Vagina (tissue), 2 donors: ENCODE data around the gene R3HDM2. TPM values are rescaled to one million over a fixed set of nuclear protein-coding genes. Genes with fewer than 3 reads are reported as not detected.

Experiments used
- DNase-seq, 2 donors: peaks; one replicate each; pipeline ENCODE4 v3.0.0-alpha.2; 2017; ENCODE audit errors: extremely low spot score in 2 of 2
- H3K27ac ChIP-seq: fragments of 200-600 bp; sonication (generic); one replicate; pipeline ENCODE4 v1.5.1; 2019
- H3K27me3 ChIP-seq: fragments of 200-600 bp; sonication (generic); one replicate; pipeline ENCODE4 v1.5.1; 2019
- H3K36me3 ChIP-seq, 2 donors: fragments of 200-600 bp; sonication (generic); one replicate each; pipeline ENCODE4 v1.5.1; 2017 to 2019
- H3K4me1 ChIP-seq: fragments of 200-600 bp; sonication (generic); one replicate; pipeline ENCODE4 v1.5.1; 2019
- H3K4me3 ChIP-seq, 2 donors: fragments of 200-600 bp; sonication (generic); 1 replicate in 1 of 2; 2 replicates in 1 of 2; pipeline ENCODE4 v1.5.1; 2016 to 2019
- H3K9me3 ChIP-seq: fragments of 200-600 bp; sonication (generic); one replicate; pipeline ENCODE4 v1.5.1; 2019
- POLR2A ChIP-seq, 2 donors: fragments of 450-650 bp; IDR thresholded peaks; one replicate each; pipeline ENCODE4 v1.6.1; 2017; ENCODE audit warnings: antibody characterized with exemption in 2 of 2, mild to moderate bottlenecking in 2 of 2, moderate library complexity in 2 of 2
- POLR2AphosphoS5 ChIP-seq, 2 donors: sonication (generic); formaldehyde crosslinking; IDR thresholded peaks; one replicate each; pipeline ENCODE4 v1.9.0; 2017; ENCODE audit warnings: antibody characterized with exemption in 2 of 2, mild to moderate bottlenecking in 2 of 2, low read depth in 1 of 2; ENCODE audit not compliant: insufficient read depth in 1 of 2
- intact Hi-C: fragments of 100-400 bp; cut with DNase I; formaldehyde crosslinking; loops from one replicate; pipeline ENCODE4 v1.15.1; 2023
- total RNA-seq: library from RNA; depleted of rRNA; stranded (reverse); fragments of >200 nt; gene quantifications from one replicate; pipeline ENCODE4 v1.2.3, GENCODE V29; 2016
- TF ChIP-seq, protein P1 (sequence below), 3 experiments: fragments of 450-650 bp in 2 of 3; fragments of 200-600 bp in 1 of 3; sonication (generic) in 1 of 3; IDR thresholded peaks; one replicate each; pipeline ENCODE4 v1.5.1; 2017 to 2019; ENCODE audit warnings: antibody characterized with exemption in 3 of 3, mild to moderate bottlenecking in 2 of 3, moderate library complexity in 2 of 3

Gene R3HDM2
- total RNA-seq, 1 donor from 2014 or later: 44.2 TPM

DNA sequence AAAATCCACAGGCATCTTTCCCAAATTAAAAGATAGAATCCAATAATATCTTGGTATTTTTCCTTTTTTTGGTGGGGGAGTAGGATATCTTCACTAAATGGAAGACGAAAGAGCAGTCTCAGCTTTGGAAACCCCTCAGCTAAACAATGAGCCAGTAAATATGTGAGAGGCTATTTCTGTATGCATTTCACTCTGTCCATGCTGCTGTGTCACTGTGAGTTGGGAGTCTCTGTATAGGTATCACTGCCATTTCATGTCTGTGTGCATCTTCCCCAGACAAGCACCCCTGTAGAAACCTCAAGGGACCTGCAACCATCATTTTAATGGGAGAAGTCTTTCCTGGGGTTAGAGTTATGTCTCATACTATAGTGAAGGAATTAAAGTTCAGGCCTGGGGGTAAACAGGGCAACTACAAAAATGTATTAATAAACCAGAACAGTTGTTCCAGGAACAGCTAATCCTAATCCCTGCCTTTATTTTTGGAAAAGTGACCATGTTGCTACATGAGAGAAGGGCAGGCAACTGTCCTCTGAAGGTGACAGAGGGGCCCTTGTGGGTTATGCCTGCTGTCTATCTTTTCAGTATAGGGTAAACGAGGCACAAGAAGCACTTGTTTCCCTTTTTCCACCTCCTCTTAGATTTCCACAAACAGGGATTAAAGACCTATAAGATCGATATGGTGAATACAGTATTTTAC is 168.6 kb downstream of the R3HDM2 start:
- Histone ChIP-seq H3K27me3 (no peaks in the 10 kb centered on the region), H3K4me1 (no peaks in the 10 kb centered on the region), H3K36me3 (peaks cover 0 to 50% of the 10 kb centered on the region in 2 donors), H3K27ac (no peak overlapping the region), H3K9me3 (no peaks in the 10 kb centered on the region), H3K4me3 (no peak overlapping the region)
- DNase-seq: no peak
- intact Hi-C loops: loop anchor here (5.0 kb wide), 1 partner anchor 190 kb away; no protein-coding TSS in a partner anchor
- TF ChIP-seq, protein P1, sequence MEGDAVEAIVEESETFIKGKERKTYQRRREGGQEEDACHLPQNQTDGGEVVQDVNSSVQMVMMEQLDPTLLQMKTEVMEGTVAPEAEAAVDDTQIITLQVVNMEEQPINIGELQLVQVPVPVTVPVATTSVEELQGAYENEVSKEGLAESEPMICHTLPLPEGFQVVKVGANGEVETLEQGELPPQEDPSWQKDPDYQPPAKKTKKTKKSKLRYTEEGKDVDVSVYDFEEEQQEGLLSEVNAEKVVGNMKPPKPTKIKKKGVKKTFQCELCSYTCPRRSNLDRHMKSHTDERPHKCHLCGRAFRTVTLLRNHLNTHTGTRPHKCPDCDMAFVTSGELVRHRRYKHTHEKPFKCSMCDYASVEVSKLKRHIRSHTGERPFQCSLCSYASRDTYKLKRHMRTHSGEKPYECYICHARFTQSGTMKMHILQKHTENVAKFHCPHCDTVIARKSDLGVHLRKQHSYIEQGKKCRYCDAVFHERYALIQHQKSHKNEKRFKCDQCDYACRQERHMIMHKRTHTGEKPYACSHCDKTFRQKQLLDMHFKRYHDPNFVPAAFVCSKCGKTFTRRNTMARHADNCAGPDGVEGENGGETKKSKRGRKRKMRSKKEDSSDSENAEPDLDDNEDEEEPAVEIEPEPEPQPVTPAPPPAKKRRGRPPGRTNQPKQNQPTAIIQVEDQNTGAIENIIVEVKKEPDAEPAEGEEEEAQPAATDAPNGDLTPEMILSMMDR (IDR thresholded peaks at IDR 0.05): no peak
- TF ChIP-seq POLR2AphosphoS5 (IDR thresholded peaks at IDR 0.05; ENCODE audit: insufficient read depth in 1 of 2, low read depth in 1 of 2) (no peak), POLR2A (IDR thresholded peaks at IDR 0.05) (no peak)

GRCh38 chr12:57261428-57261865 is 169.4 kb downstream of the R3HDM2 start:
- Histone ChIP-seq H3K27me3 (no peaks in the 10 kb centered on the region), H3K4me1 (no peaks in the 10 kb centered on the region), H3K9me3 (no peaks in the 10 kb centered on the region), H3K36me3 (peaks cover 0 to 49% of the 10 kb centered on the region in 2 donors), H3K27ac (no peak overlapping the region), H3K4me3 (no peak overlapping the region)
- intact Hi-C loops: loop anchor here (5.0 kb wide), 1 partner anchor 191 kb away; no protein-coding TSS in a partner anchor
- no peak for DNase-seq
- TF ChIP-seq POLR2A (IDR thresholded peaks at IDR 0.05) (no peak), POLR2AphosphoS5 (IDR thresholded peaks at IDR 0.05; ENCODE audit: insufficient read depth in 1 of 2, low read depth in 1 of 2) (no peak)
- TF ChIP-seq, protein P1 (IDR thresholded peaks at IDR 0.05): no peak

DNA sequence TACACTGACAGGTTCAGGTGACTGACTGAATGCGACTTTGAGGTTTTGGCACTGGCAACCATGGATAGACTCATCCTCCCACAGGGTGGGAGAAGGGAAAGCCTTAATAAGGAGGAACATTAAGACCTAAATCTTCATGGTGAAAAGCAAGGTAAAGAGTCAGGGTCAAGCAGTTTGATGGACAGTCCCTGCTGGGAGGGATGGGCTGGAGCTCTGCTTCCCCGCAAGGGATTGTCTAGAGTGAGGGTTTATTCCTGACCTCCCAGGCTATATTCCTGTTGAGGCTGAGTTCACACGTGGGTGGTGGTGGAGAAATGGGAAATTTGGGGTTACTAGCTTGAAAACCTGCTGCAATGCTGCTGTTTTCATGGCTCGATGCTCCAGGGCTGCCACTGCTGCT is 170.5 kb downstream of the R3HDM2 start:
- Histone ChIP-seq H3K4me3 (no peak overlapping the region), H3K4me1 (no peaks in the 10 kb centered on the region), H3K27me3 (no peaks in the 10 kb centered on the region), H3K27ac (no peak overlapping the region), H3K36me3 (peaks cover 0 to 47% of the 10 kb centered on the region in 2 donors), H3K9me3 (no peaks in the 10 kb centered on the region)
- TF ChIP-seq POLR2AphosphoS5 (IDR thresholded peaks at IDR 0.05; ENCODE audit: insufficient read depth in 1 of 2, low read depth in 1 of 2) (no peak), POLR2A (IDR thresholded peaks at IDR 0.05) (no peak)
- TF ChIP-seq, protein P1 (IDR thresholded peaks at IDR 0.05): no peak
- DNase-seq: no peak
- intact Hi-C loops: loop anchor here (5.0 kb wide), 1 partner anchor 192 kb away; no protein-coding TSS in a partner anchor

DNA sequence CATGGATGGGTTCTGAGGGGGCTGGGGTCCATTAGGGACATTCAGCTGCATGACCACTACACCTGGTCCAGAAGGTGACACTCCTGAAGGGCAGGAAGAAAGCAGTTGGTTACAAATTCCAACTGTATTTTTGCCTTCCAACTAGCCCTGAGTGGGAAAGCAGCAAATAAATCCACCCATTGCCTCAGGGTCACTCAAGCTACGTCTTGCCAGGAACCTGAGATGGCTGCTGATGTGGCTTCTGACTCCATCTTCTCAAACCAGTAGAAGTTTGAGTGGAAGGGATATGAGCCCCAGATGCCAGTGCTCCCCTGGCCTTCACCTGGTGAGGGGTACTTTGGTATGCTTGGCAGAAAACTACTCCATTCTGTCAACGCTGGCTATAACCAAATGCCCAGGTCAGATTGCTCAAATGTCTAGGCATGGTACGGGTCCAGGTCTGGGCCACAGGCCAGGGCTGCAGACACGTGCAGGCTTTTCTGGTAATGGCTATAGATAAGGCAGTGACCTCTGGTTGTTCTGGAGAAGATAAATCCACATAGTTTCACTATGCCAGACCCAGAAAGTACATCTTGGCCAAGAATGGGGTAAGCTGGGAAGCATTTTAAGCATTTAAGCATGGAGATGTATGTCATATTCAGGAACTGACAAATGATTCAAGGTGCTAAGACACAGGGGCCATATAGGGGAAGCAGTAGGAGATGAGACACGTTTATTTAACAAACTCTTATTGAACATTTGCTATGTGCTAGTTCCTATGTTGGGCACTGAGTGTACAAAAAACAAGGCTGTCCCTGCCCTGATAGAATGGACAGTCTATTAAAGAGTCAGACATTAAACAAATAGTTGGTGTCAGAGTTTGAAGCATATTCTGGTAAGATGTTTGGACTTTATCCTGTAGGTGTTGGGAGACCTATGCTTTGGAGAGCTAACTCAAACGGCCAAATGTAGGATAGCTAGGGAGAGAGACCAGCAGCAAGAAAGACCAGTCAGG is 171.6 kb downstream of the R3HDM2 start:
- no peak for DNase-seq
- Histone ChIP-seq H3K36me3 (peaks cover 0 to 47% of the 10 kb centered on the region in 2 donors), H3K4me1 (no peaks in the 10 kb centered on the region), H3K4me3 (no peak overlapping the region), H3K9me3 (no peaks in the 10 kb centered on the region), H3K27me3 (no peaks in the 10 kb centered on the region), H3K27ac (no peak overlapping the region)
- TF ChIP-seq POLR2AphosphoS5 (IDR thresholded peaks at IDR 0.05; ENCODE audit: insufficient read depth in 1 of 2, low read depth in 1 of 2): no peak
- TF ChIP-seq, protein P1 (IDR thresholded peaks at IDR 0.05): no peak
- TF ChIP-seq POLR2A (IDR thresholded peaks at IDR 0.05): no peak
- intact Hi-C loops: loop anchor here (5.0 kb wide), 1 partner anchor 58 kb away; no protein-coding TSS in a partner anchor
